CD4-positive, CD25-positive, alpha-beta regulatory T cell (primary cell): Measurements from ENCODE around the gene RAB29. TPM values are rescaled to one million over a fixed set of nuclear protein-coding genes. Genes with fewer than 3 reads are reported as not detected.

Experiments used
- ATAC-seq, 2 donors: fragments of 150-1000 bp; cut with Tn5 transposase; one replicate each; pipeline ENCODE4 v1.10.0; 2021; ENCODE audit warnings: low read depth in 2 of 2, moderate number of reproducible peaks in 2 of 2, moderate library complexity in 1 of 2
- DNase-seq, 3 donors: peaks; one replicate each; pipeline versions ENCODE4 v3.0.0 to v3.0.0-alpha.2; 2012 to 2022; ENCODE audit warnings: mixed read lengths in 1 of 3
- H3K27ac ChIP-seq: one replicate; pipeline ENCODE4 v1.7.0; 2013; ENCODE audit warnings: mild to moderate bottlenecking, low read length; ENCODE audit not compliant: insufficient read depth, poor library complexity, severe bottlenecking
- H3K27me3 ChIP-seq: one replicate; pipeline ENCODE4 v1.7.0; 2013; ENCODE audit warnings: low read length; ENCODE audit not compliant: control insufficient read depth, insufficient read depth
- H3K36me3 ChIP-seq: one replicate; pipeline ENCODE4 v1.7.0; 2013; ENCODE audit warnings: mild to moderate bottlenecking, low read length, moderate library complexity; ENCODE audit not compliant: control insufficient read depth, insufficient read depth
- H3K4me1 ChIP-seq: 2 replicates; pipeline ENCODE4 v1.7.0; 2013; ENCODE audit warnings: mild to moderate bottlenecking, low read length; ENCODE audit not compliant: insufficient read depth, control insufficient read depth, poor library complexity, severe bottlenecking
- H3K4me3 ChIP-seq: one replicate; pipeline ENCODE4 v1.7.0; 2013; ENCODE audit warnings: low read depth, mild to moderate bottlenecking, low read length, moderate library complexity
- H3K9me3 ChIP-seq, 2 experiments: 1 replicate in 1 of 2; 2 replicates in 1 of 2; pipeline ENCODE4 v1.7.0; 2013; ENCODE audit warnings: low read length in 2 of 2, mild to moderate bottlenecking in 1 of 2, moderate library complexity in 1 of 2; ENCODE audit not compliant: control insufficient read depth in 2 of 2
- H3K27ac Mint-ChIP-seq, 3 donors: one replicate each; pipeline ENCODE4 v1.8.0; 2020 to 2022; ENCODE audit warnings: mild to moderate bottlenecking in 3 of 3, mixed read lengths in 3 of 3, moderate library complexity in 2 of 3
- H3K27me3 Mint-ChIP-seq: one replicate; pipeline ENCODE4 v1.8.0; 2022; ENCODE audit warnings: mild to moderate bottlenecking, mixed read lengths
- H3K36me3 Mint-ChIP-seq: one replicate; pipeline ENCODE4 v1.8.0; 2020; ENCODE audit warnings: mixed read lengths
- H3K4me1 Mint-ChIP-seq, 4 donors: one replicate each; pipeline ENCODE4 v1.8.0; 2020 to 2022; ENCODE audit warnings: mixed read lengths in 4 of 4, mild to moderate bottlenecking in 1 of 4
- H3K4me3 Mint-ChIP-seq, 4 donors: one replicate each; pipeline ENCODE4 v1.8.0; 2020 to 2022; ENCODE audit warnings: mild to moderate bottlenecking in 4 of 4, mixed read lengths in 4 of 4, moderate library complexity in 3 of 4
- H3K9me3 Mint-ChIP-seq, 7 donors: one replicate each; pipeline ENCODE4 v1.8.0; 2020 to 2022; ENCODE audit warnings: mixed read lengths in 7 of 7, mild to moderate bottlenecking in 3 of 7, moderate library complexity in 2 of 7
- polyA plus RNA-seq, 4 donors: library from polyadenylated mRNA; unstranded; fragments of 300-500 nt; fragmentation: Illumina TruSeq; gene quantifications; one replicate each; pipeline ENCODE4 v1.2.3, GENCODE V29; 2021
- total RNA-seq: library from RNA; stranded (reverse); gene quantifications from one replicate; pipeline ENCODE4 v1.2.3, GENCODE V29; 2022

Gene RAB29
- total and polyA plus RNA-seq, 5 donors from 2014 or later, result 37.0 to 119 (median 98.2) TPM

- Mint-ChIP-seq H3K27ac (no peak overlapping the region), H3K4me1 (peaks cover 4 to 9% (median 6%) of the 10 kb centered on the region in 4 donors), H3K36me3 (no peaks in the 10 kb centered on the region), H3K9me3 (peaks cover 0 to 2% (median 0%) of the 10 kb centered on the region in 7 donors), H3K4me3 (no peak overlapping the region), H3K27me3 (no peaks in the 10 kb centered on the region)
- ATAC-seq (no peak), DNase-seq (no peak)
- Histone ChIP-seq H3K4me1 (peaks cover 6% of the 10 kb centered on the region), H3K36me3 (no peaks in the 10 kb centered on the region), H3K9me3 (no peaks in the 10 kb centered on the region), H3K27me3 (no peaks in the 10 kb centered on the region), H3K27ac (no peak overlapping the region), H3K4me3 (no peak overlapping the region)
These were observed 8.6 kb upstream of the RAB29 start for GRCh38 chr1:205783904-205784303.

GRCh38 chr1:205783433-205783795 lies 8.1 kb upstream of the RAB29 start:
- Mint-ChIP-seq H3K4me3 (no peak overlapping the region), H3K4me1 (peaks cover 4 to 9% (median 6%) of the 10 kb centered on the region in 4 donors), H3K36me3 (no peaks in the 10 kb centered on the region), H3K27me3 (no peaks in the 10 kb centered on the region), H3K27ac (no peak overlapping the region), H3K9me3 (peaks cover 0 to 2% (median 0%) of the 10 kb centered on the region in 7 donors)
- no peaks in the 10 kb centered on the region for H3K27me3 ChIP-seq
- H3K4me1 ChIP-seq, result peaks cover 6% of the 10 kb centered on the region
- H3K4me3 ChIP-seq, result no peak overlapping the region
- ATAC-seq (no peak), DNase-seq (no peak)
- H3K9me3 ChIP-seq, result no peaks in the 10 kb centered on the region
- H3K36me3 ChIP-seq, result no peaks in the 10 kb centered on the region
- H3K27ac ChIP-seq, result no peak overlapping the region

- no peak overlapping the region for H3K27ac ChIP-seq
- peak in 2 of 3 donors; percentile 23 to 83 for DNase-seq
- H3K4me3 ChIP-seq, result no peak overlapping the region
- H3K36me3 ChIP-seq, result no peaks in the 10 kb centered on the region
- H3K9me3 ChIP-seq, result no peaks in the 10 kb centered on the region
- H3K4me1 ChIP-seq, result peaks cover 6% of the 10 kb centered on the region
- no peak overlapping the region for H3K4me3 Mint-ChIP-seq
- no peaks in the 10 kb centered on the region for H3K27me3 Mint-ChIP-seq
- H3K36me3 Mint-ChIP-seq, result no peaks in the 10 kb centered on the region
- H3K9me3 Mint-ChIP-seq, result peaks cover 0 to 2% (median 0%) of the 10 kb centered on the region in 7 donors
- peak overlapping the region in 2 of 3 donors; percentile 43 to 86 for H3K27ac Mint-ChIP-seq
- H3K27me3 ChIP-seq, result no peaks in the 10 kb centered on the region
- H3K4me1 Mint-ChIP-seq, result peaks cover 4 to 9% (median 6%) of the 10 kb centered on the region in 4 donors
- ATAC-seq, result peak; percentile 50 to 87
These were observed 7.5 kb upstream of the RAB29 start for GRCh38 chr1:205782627-205783432.

- peak overlapping the region in 2 of 3 donors; percentile 47 to 66 for H3K27ac Mint-ChIP-seq
- Histone ChIP-seq H3K27me3 (no peaks in the 10 kb centered on the region), H3K9me3 (no peaks in the 10 kb centered on the region), H3K27ac (no peak overlapping the region), H3K36me3 (no peaks in the 10 kb centered on the region), H3K4me1 (peaks cover 15% of the 10 kb centered on the region), H3K4me3 (no peak overlapping the region)
- H3K9me3 Mint-ChIP-seq, result no peaks in the 10 kb centered on the region
- DNase-seq, result no peak
- no peaks in the 10 kb centered on the region for H3K27me3 Mint-ChIP-seq
- H3K4me3 Mint-ChIP-seq, result no peak overlapping the region
- no peaks in the 10 kb centered on the region for H3K36me3 Mint-ChIP-seq
- ATAC-seq, result no peak
- peaks cover 4 to 22% (median 13%) of the 10 kb centered on the region in 4 donors for H3K4me1 Mint-ChIP-seq
These were observed 5.1 kb upstream of the RAB29 start for GRCh38 chr1:205780335-205780734.

- peaks cover 10 to 36% (median 27%) of the 10 kb centered on the region in 4 donors for H3K4me1 Mint-ChIP-seq
- no peaks in the 10 kb centered on the region for H3K27me3 ChIP-seq
- DNase-seq (no peak), ATAC-seq (no peak)
- no peak overlapping the region for H3K27ac ChIP-seq
- H3K36me3 Mint-ChIP-seq, result no peaks in the 10 kb centered on the region
- H3K27me3 Mint-ChIP-seq, result no peaks in the 10 kb centered on the region
- H3K4me3 ChIP-seq, result no peak overlapping the region
- H3K9me3 ChIP-seq, result no peaks in the 10 kb centered on the region
- peak overlapping the region in 1 of 4 donors; percentile 23 for H3K4me3 Mint-ChIP-seq
- no peaks in the 10 kb centered on the region for H3K36me3 ChIP-seq
- peak overlapping the region in 2 of 3 donors; percentile 67 to 81 for H3K27ac Mint-ChIP-seq
- peaks cover 34% of the 10 kb centered on the region for H3K4me1 ChIP-seq
- no peaks in the 10 kb centered on the region for H3K9me3 Mint-ChIP-seq
These were observed 2.7 kb upstream of the RAB29 start for GRCh38 chr1:205777994-205778393.

GRCh38 chr1:205775717-205776056 lies 405 bp upstream of the RAB29 start:
- peaks cover 45% of the 10 kb centered on the region for H3K4me1 ChIP-seq
- H3K9me3 ChIP-seq, result no peaks in the 10 kb centered on the region
- ATAC-seq (no peak), DNase-seq (no peak)
- H3K4me3 ChIP-seq, result peak overlapping the region; percentile 90
- peak overlapping the region; percentile 88 to 99 (median 98) for H3K4me3 Mint-ChIP-seq
- H3K9me3 Mint-ChIP-seq, result no peaks in the 10 kb centered on the region
- H3K27me3 ChIP-seq, result no peaks in the 10 kb centered on the region
- peaks cover 5% of the 10 kb centered on the region for H3K36me3 ChIP-seq
- H3K36me3 Mint-ChIP-seq, result peaks cover 10% of the 10 kb centered on the region
- peak overlapping the region; percentile 94 for H3K27ac ChIP-seq
- peak overlapping the region; percentile 98 to 99 (median 99) for H3K27ac Mint-ChIP-seq
- H3K4me1 Mint-ChIP-seq, result peaks cover 10 to 53% (median 41%) of the 10 kb centered on the region in 4 donors
- no peaks in the 10 kb centered on the region for H3K27me3 Mint-ChIP-seq

- Histone ChIP-seq H3K4me1 (peaks cover 45% of the 10 kb centered on the region), H3K27ac (peak overlapping the region; percentile 94), H3K9me3 (no peaks in the 10 kb centered on the region), H3K4me3 (peak overlapping the region; percentile 90), H3K36me3 (peaks cover 17% of the 10 kb centered on the region), H3K27me3 (no peaks in the 10 kb centered on the region)
- ATAC-seq (no peak), DNase-seq (peak; percentile 27 to 69 (median 32))
- Mint-ChIP-seq H3K27ac (peak overlapping the region; percentile 98 to 99 (median 99)), H3K27me3 (no peaks in the 10 kb centered on the region), H3K9me3 (no peaks in the 10 kb centered on the region), H3K4me1 (peaks cover 10 to 60% (median 44%) of the 10 kb centered on the region in 4 donors), H3K4me3 (peak overlapping the region; percentile 88 to 99 (median 98)), H3K36me3 (peaks cover 18% of the 10 kb centered on the region)
These were observed 876 bp downstream of the RAB29 start for GRCh38 chr1:205774198-205775014.
